PFSK-1 (cell line): ENCODE data around the gene SRPK2.

Experiments
- FOXP2 ChIP-seq: optimal IDR thresholded peaks from 2 replicates; pipeline ENCODE3; 2011; ENCODE audit warnings: borderline replicate concordance, control low read depth, inconsistent platforms; ENCODE audit not compliant: insufficient read depth; ENCODE audit errors: extremely low read length, extremely low read depth
- POLR2AphosphoS5 ChIP-seq: IDR thresholded peaks from 2 replicates; pipeline ENCODE4 v1.6.1; 2012; ENCODE audit warnings: low read depth, mild to moderate bottlenecking, control low read depth, low read length, moderate library complexity
- REST ChIP-seq, 2 experiments: IDR thresholded peaks; 2 replicates each; pipeline versions ENCODE4 v1.6.1 to v1.8.0; 2011 to 2012; ENCODE audit warnings: low read depth in 2 of 2, low read length in 2 of 2, control low read depth in 1 of 2, inconsistent platforms in 1 of 2, mild to moderate bottlenecking in 1 of 2, moderate library complexity in 1 of 2; ENCODE audit not compliant: insufficient read depth in 1 of 2
- SIN3A ChIP-seq: IDR thresholded peaks from 2 replicates; pipeline ENCODE4 v1.6.1; 2012; ENCODE audit warnings: mild to moderate bottlenecking, low read length, moderate library complexity, borderline replicate concordance; ENCODE audit not compliant: insufficient read depth
- TAF1 ChIP-seq: IDR thresholded peaks from 2 replicates; pipeline ENCODE4 v1.6.1; 2012; ENCODE audit warnings: low read length, control low read depth, borderline replicate concordance; ENCODE audit not compliant: insufficient read depth

Gene SRPK2

GRCh38 chr7:105131890-105132289, 256.8 kb downstream of the SRPK2 start:
- TF ChIP-seq REST (IDR thresholded peaks at IDR 0.05; ENCODE audit: insufficient read depth in 1 of 2, low read depth in 2 of 2, low read length in 2 of 2) (no peak), SIN3A (no peak)

- TF ChIP-seq POLR2AphosphoS5: no peak
- TF ChIP-seq TAF1: no peak
- TF ChIP-seq REST (IDR thresholded peaks at IDR 0.05; ENCODE audit: insufficient read depth in 1 of 2, low read depth in 2 of 2, low read length in 2 of 2): no peak
- no peak for TF ChIP-seq FOXP2
- TF ChIP-seq SIN3A: no peak
Observed at GRCh38 chr7:105131033-105131656, 257.6 kb downstream of the SRPK2 start.

GRCh38 chr7:105130580-105130979, 258.1 kb downstream of the SRPK2 start:
- TF ChIP-seq FOXP2 (no peak), REST (IDR thresholded peaks at IDR 0.05; ENCODE audit: insufficient read depth in 1 of 2, low read depth in 2 of 2, low read length in 2 of 2) (no peak), SIN3A (no peak), TAF1 (no peak), POLR2AphosphoS5 (no peak)

- TF ChIP-seq TAF1 (no peak), POLR2AphosphoS5 (no peak), SIN3A (no peak), REST (IDR thresholded peaks at IDR 0.05; ENCODE audit: insufficient read depth in 1 of 2, low read depth in 2 of 2, low read length in 2 of 2) (no peak), FOXP2 (no peak)
Observed at GRCh38 chr7:105130048-105130447, 258.7 kb downstream of the SRPK2 start.

GRCh38 chr7:105127179-105127578, 261.5 kb downstream of the SRPK2 start:
- TF ChIP-seq SIN3A: no peak
- no peak for TF ChIP-seq TAF1
- no peak for TF ChIP-seq POLR2AphosphoS5
- no peak for TF ChIP-seq FOXP2
- TF ChIP-seq REST (IDR thresholded peaks at IDR 0.05; ENCODE audit: insufficient read depth in 1 of 2, low read depth in 2 of 2, low read length in 2 of 2): no peak
